GM21529 (cell line): ENCODE results near the gene PRR23E.

ENCODE experiments used
- ATAC-seq: cut with Tn5 transposase; IDR thresholded peaks from one replicate; pipeline ENCODE4 v1.9.1; 2021; ENCODE audit not compliant: unreplicated experiment

The PRR23E gene

DNA sequence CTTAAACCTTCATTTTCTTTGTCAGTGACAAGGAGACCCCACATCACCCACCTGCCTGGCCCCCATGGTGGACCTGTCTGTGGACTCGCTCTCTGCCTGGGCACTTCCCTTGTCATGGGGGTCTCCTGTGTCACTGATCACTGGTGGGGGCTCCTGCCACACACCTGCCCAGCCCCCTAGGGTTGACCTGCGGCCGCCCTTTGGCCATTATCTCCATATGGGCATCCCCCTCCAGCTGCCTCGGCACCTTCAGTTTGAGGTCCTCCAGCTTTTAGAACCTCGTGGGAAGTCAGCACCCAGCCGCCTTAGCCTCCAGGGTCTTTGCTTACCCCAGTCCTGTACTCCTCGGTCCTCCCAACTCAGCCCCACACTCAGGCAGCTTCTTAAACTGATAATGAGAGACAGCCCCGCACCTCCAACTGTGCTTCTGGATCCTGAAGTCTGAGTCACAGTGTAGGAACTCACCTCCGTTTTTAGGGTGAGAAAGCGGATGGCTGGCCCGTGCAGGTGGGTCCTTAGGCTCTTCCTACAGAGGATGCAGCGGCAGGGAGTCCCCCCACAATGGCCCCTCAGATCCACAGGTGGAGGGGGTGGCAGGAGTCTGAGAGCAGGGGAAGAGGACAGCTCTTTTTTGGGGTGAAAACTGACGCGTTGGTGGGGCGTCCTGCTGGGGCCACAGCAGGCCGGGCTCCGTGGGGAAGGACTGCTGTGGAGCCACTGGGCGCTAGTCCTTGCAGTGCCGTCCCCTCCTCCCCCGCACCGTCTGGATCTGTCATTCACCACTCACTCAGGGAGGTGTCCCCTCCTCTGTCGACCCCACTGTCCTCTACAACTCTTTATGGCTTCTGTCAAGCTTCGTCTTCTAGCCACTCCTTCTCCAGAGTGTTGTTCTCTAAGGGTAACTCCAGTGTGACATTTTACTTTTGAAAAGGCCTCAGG is 8.7 kb upstream of the PRR23E start:
- ATAC-seq: no peak

DNA sequence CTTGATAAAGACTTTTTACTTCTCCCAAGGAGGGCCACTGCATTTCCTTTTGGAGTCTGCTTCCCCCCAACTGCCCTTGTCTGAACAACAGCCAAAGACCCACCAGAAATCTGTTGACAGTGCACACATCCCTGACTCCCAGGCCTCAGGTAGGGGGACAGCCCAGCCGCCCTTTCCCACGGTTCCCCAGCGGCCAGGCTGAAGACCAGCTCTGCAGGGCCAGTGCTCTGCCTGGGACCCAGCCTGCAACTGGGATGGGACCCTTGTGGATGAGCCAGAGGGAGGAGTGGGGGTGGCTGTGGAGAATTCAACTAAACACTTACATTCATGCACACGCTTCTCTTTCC is 8.1 kb upstream of the PRR23E start:
- ATAC-seq: no peak

DNA sequence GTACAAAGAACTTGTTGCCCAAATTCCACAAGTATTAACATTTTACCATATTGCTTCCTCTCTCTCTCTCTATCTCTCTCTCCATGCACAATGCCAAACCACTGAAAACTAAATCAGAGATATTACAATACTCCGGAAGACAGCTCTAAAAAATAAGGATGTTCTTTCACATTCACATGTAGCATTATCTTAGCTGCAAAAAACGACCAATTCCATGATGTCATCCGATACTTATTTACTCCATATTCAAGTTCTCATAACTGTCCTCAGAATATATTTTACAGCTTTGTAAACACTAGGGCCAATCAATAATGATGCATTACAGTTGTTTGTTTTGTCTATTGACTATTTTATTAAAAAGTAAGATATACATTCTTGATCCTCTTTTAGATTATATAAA is 7.7 kb upstream of the PRR23E start:
- ATAC-seq: no peak

DNA sequence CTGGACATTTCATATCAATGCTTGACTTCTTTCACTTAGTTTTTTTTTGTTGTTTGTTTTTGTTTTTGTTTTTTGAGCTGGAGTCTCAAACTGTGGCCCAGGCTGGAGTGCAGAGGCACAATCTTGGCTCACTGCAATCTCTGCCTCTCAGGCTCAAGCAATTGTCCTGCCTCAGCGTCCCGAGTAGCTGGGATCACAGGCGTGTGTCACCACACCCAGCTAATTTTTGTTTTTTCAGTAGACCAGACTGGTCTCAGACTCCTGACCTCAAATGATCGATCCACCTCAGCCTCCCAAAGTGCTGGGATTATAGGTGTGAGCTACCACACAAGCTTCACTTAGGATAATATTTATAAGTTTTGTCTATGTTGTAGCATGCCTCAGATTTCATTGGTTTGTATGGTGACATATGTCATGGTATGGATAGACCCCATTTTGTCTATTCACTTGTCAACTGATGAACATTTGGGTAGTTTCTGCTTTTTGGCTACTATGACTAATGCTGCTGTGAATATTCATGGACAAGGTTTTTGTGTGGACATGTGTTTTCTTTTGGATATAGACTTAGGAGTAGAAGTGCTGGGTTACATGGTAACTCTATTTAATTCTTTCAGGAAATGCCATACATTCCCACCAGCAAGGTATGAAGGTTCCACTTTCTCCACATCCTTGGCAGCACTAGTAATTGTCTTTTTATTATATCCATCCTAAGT is 6.8 kb upstream of the PRR23E start:
- ATAC-seq: no peak

DNA sequence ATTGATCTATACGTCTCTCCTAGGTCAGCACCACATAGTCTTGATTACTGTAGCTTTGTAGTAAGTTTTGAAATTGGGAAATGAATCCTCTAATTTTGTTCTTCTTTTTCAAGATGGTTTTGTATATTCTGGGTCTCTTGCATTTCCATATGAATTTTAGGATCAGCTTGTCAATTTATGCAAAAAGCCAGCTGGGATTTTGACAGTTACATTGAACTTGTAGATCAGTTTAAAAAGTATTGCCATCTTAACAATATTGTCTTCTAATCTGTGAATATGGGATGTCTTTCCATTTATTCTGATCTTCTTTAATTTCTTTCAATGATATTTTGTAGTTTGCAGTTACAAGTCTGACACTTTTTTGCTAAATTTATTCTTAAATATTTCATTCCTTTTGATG is 5.6 kb upstream of the PRR23E start:
- no peak for ATAC-seq

DNA sequence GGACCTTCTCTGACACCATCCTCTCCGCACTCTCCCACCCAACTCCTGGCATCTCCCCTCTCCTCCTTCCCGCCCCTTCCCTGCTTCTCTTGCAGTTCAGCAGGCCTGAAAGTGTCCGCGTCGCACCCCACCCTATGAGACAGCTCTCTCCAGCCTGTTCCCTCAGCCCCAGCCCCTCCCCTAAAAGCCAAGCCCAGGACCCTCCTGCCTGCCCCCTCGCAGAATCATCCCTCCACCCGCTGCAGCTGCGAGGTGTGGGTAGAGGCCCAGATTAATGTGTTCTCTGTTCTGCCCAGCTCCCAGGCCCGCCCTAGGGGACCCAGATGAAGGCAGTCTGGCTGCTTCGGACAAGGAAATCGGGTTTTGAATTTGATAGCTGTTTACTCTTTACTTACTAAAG is 410 bp downstream of the PRR23E start:
- no peak for ATAC-seq

DNA sequence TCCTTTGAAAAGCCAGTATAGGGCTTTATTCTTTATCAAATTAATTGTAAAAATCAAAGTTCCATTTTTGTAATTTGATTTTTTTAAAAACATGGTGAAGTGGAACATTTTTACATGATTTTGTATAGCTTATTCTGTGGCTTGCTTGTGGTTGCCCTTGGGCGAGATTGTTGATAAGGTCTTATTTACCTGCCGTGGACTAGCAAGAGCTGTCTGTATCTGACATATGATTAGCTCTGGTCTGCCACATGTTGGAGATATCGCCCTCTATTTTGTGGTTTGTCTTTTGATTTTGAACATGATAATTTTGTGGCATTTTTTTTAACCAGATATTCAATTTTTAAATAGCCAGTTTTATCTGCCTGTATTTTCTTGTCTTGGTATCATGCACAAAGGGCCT is 844 bp downstream of the PRR23E start:
- no peak for ATAC-seq

DNA sequence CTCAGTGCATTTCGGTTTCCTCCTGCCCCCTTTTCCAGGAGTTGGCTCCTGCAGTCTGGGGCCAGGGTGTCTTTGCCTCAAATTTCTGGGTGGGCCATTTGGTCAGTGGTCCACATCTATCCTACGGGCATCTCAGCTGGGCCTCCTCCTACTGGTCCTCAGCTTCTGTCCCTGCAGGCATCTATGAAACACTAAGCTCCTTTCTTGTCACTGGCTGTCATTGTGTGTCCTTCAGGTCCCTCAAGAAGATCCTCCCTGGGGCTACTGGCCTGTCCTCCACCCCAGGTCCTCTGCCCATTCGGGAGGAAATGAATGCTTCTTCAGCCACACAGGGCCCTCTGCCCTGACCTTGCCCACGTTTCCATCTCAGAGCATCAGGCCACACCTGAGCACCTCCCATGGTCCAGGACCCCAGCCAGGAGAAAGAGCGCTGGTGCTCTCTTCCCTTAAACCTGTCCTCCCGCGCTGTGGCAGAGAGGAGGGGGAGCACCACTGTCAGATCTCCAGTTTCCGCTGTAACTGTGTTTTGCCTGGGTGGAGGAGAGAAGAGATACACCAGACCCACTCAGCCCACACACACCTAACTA is 1.8 kb downstream of the PRR23E start:
- ATAC-seq: no peak

DNA sequence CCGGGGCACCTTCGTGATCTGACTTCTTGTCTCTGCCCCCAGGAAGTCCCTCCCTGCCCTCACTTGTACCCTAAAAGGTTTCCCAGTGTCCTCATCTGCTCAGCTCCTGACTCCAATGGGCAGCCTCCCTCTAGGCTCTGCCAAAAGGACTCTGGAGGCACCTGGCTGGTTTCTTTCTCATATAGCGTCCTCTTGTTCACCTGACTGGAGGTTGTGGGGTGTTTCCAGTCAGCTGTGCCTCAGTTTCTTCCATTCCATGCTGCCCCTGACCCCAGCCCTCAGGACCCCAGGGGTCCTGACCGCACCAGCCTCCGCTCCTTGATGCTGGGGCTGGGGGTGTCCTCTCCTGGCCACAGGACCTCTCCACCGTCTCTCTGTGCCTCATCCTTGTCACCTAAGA is 2.5 kb downstream of the PRR23E start:
- ATAC-seq: no peak

DNA sequence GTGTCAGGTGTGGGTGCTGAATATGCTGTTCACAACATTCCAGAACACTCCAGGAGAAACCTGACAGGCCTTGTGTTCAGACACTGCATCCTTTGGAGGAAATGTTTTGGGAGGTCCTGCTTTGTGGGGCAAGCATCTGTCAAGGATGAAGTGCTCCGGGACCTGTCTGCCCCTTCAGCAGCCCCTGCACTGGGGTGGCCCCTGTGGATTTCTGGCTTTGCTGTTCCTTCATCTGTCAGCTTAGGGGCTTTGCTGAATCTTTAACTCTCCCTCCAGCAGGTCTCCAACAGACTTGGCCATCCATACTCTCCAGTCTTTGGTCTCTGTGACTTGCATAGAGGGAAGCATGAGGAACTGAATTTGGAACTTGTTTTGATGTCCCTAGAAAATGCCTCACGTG is 3.1 kb downstream of the PRR23E start:
- no peak for ATAC-seq

DNA sequence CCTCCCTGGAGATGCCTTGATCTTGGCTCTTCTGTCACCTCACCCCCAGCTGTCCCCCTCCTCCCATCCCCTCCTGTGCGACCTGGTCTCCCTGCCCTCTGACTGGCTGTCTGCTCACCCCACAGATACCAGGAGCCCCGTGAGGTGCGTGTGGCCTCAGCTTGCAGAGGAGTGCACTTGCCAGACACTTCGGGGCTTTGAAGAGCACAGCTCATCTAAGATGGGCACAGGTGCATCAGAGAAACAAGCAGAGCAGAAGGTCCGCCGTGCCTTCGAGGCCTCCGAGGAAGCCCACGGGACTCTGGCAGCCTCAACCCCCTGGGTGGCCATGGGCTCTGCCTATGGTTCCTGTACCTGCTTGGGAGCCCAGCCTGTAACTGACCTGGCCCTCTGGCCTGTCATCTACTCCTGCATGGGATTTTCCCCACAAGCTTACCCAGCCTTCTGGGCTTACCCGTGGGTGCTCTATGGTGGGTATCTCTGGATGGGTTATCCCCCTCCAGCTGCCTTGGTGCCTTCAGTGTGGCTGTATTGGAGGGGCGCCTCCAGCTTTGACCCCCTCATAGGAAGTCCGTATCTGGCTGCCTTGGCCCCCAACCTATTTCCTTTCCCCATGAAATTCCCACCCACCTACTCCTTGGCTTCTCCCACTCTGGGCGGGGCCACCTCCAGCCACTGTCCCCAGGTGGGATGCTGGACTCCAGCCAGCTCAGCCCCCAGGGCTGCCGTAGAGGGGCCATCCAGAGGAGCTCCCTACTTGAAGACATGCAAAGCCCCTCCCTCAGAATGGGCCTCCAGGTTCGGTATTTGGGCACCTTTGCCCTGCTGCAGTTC is 3.8 kb downstream of the PRR23E start:
- no peak for ATAC-seq

DNA sequence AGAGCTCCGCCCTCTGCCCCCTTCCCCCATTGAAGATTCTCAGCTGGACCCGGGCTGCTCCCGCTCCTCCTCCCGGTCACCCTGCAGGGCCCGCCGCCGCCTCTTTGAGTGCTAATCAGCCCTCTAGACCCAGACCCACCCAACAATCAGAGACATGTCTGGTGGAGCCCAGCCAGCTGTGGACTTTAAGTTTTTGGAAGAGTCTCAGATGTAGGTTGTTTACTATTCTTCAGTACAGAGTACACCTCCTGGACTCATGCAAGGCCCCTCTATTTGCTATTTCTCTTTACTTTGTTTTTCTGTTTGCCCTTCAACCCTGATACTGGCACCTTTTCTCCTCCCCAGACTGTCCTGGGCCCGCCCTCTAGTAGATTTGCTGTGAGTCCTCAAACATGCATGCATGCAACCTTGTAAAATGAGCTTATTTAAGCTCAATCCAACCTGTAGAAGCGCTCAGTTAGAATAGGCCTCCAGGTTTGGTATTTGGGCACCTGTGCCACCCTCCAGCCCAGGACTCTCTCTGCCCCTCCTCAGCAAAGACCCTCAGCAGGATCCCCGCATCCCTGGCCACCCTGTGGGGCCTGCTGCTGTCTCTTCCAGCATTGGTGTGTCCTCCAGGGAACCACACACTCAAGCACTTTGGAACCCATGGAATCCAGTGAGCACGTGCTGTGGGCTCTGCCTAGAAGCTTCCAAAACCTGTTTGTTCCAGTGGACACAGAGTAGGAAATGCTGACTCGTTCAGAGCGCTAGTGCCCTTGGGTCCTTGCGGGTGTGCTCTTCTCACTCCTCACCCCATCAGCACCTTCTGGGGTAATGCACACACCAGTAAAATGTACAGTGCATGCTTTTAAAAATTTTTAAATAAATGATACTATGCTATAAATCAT is 4.6 kb downstream of the PRR23E start:
- ATAC-seq: no peak

DNA sequence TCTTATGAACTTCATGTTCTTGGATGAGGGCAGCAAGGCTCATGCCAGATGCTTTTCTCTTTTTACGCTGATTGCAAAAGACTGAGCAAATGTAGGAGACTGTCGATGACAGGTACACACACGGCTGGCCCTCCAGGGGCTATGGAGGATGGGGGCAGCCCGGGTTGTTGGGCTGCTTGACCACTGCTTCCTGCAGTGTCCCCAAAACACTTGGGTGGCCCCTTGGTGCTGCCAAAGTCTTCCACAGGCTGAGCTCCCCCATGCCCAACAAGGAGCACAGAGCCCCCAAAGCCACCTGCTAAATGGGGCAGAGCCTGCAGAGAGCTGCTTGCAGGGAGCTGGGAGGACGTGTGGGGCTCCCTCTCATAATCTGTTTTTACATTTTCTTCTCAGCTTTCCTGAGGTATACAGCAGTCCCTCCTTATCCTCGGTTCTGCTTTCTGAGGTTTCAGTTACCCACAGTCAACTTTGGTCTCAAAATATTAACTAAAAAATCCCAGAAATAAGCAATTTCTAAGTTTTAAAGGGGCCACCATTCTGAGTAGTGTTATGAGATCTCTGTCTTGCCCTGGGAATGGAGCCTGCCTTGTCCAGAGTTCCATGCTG is 7.3 kb downstream of the PRR23E start:
- no peak for ATAC-seq

DNA sequence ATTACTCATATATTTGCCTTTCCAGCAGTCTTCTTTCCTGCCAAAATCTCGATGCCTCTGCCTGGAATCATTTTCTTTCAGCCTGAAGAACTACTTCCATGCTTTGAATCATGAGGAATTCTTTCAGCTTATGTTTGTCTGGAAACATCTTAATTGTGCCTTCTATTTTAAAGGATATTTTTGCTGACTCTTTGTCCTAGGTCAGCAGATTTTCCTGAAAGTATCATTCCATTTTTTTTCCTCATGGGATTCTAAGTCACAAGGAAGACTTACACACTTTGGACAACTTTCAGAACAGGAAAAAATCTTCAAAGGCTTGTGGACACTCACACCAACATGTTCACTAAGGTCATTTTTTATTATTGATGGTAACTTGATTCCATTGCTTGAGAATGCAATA is 10.1 kb downstream of the PRR23E start:
- ATAC-seq: no peak

DNA sequence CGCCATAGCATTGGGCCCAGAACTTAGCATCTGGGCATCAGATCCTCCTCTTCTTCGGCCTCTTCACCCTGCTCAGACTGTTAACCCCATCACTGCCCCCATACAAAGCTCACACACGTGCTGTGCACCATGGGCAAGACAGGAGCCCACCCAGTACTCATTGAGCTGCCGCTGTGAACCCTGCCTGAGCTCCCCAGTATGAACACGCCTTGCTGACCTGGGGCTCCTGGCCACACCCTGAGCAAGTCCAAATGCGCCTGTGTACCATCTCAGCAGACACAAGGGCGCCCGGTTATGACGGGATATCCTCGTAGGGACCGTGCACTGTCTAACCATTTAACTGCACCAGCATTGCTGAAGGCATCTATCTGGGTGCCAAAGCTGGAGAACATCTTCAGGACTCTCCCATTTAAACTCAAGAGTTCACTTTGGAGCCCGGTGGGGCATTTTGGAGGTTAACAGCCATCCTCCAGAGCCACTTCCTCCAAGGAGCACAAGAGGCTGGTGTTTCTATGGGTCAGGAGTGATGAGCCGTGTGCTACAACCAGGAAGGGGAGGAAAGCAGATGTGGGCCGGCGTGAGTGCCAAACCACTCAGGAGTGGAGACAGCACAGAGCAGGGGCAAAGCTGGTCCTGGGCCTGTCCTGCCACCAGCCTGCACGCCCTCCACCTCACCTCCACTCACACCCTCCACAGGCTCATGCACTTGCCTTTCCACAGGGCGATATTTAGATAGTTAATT is 12.1 kb downstream of the PRR23E start:
- ATAC-seq: no peak

DNA sequence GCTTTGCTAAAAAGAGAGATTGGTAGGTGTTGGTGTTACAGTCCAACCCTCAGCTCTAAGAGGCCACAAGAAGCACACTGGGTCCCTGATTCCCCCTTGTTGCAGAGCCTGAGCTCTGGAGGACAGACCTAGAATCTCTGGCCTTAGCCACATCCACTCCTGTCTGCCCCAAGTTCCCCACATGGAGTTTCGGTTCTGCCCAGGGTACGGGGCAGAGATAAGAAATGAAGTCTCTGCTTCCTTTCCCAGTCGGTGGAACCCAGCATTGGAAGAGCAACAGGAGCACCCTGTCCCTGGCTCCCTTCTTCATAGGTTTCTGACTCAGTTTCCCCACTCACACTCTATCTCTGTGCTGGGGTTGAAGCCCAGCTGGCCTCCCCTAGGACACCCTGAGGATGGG is 13.2 kb downstream of the PRR23E start:
- ATAC-seq: no peak

DNA sequence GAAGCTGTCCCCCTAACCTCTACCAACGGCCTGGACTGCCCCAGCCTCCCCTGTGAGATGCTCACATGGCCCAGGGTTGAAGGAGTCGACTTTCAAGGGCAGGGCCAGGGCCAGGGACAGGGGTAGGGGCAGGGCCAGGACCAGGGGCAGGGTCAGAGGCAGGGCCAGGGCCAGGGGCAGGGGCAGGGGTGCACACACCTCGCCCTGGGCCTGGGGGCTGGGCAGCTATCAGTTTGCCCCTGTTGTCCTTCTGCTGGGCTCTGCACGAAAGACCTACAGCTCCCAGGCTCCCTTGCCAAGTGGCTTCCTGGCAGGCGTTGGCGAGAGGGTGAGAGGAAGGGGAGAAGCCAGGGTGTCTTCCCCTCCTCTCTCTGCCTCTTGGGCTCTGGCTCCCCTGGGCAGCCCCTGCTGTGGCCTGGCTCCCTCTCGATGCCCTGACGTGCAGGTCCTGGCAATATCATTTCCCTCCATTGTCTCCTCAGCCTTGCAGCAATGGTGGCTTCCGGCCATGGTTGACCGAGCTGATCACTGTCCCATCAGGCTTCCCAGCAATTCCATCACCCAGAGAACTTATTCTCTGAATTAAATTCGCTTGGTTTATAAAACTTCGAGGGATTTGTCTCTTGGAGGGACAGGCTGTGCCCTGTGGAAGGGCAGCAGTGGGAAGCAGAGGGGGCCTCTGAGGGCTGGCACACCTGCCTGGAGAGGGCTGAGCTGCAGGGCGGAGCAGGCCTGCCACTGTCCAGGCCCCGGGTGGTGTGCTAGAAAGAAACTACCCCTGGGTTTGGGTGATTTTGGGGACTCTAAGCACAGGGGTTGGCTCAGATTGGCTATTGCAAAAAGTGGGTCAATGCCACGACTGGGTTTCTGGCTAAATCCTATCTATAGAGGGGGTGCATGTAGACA is 13.9 kb downstream of the PRR23E start:
- ATAC-seq: no peak
